Measurements from ENCODE around the gene ZNF541.

The ZNF541 gene

GRCh38 chr19:47540748-47541147 lies 32.2 kb downstream of the ZNF541 start:
- DNase-seq, result no peak

DNA sequence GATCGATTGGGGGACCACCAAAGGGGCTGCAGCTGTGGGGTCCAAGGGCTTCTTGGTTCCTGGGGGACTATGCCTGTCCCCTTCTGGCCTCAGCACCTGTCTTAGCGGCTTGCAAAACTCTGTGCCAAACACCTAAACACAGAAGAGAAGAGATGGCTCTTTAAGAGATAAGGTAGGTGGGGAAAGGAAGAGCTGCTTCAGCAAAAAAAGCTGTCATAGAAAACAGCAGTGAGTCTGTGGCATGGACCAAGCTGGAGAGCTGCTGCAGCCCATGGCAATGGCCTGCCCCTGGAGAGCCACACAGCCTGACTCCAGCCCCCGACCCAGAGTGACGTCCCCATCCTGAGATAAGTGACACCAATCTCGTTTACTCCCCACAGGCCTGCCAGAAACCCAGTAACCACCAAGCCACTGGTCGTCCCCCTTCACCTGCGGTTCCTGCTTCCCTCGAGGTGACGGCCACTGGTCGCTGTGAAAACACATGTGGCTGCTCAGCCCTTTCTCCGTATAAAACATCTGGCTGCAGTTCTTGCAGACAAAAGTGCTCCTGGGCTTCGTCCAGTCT lies 33.1 kb downstream of the ZNF541 start:
- no peak for DNase-seq

DNA sequence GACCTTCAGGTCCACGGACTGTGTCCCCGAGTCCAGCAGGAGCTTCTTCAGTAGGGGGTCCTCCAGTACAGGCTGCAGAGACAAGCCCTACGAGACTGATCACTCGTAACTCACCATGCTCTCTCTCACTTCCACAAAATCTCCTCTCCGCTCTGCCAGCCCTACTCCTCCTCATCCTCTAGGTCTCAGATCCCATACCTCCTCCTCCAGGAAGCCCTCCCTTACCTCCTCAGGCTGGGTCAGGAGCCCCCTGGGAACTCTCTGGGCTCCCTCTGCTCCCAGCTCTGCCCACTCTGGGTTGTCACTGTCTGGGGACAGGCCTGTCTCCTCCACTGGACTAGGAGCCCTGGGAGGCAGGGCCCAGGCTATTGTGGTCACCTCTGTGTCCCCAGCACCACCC lies 34.1 kb downstream of the ZNF541 start:
- no peak for DNase-seq

DNA sequence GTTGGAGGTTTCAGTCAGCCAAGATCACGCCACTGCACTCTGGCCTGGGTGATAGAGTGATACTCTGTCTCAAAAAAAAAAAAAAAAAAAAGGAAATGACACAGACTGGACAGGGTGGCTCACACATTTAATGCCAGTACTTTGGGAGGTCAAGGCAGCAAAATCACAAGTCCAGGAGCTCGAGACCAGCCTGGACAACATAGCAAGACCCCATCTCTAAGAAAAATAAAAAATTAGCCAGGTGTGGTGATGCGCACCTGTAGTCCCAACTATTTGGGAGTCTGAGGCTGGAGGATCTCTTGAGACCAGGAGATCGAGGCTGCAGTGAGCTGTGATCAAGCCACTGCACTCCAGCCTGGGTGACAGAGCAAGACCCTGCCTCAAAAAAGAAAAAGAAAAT lies 35.5 kb downstream of the ZNF541 start:
- no peak for DNase-seq

- no peak for DNase-seq
These were observed 38.3 kb downstream of the ZNF541 start for GRCh38 chr19:47534628-47535027.

DNA sequence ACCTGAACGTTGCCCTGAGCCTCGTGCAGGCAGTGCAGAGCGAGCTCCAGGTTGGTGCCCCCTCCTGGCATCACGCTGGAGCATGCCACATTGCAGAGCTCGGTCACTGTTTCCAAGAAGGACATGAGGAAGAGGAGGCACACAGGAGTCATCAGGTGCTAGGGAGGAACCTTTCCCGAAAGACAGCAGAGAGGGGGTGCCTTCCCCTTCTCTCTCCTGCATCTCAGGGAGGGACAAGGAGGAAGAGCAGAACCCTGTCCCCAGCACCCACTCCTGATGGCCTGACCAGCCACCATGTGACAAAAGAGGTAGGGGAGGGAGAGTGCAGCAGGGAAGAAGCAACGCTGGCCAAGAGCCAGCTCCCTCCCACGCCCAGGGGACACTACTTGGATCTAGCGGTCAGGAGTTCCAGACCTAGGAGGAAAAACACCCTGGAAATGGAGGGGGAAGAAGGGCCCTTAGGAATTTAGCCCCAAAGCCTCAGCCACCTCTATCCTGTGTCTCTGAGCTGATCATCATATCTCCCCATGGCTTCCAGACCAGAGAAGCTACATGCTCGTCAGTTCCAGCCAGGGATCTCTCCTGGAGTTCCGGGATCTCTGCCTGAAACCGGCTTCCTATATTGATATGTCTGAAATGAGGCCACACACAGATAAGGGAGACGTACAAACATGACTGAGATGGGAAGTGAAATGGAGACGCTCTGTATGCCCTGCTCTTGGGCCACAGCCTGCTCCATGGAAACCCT lies 41.1 kb downstream of the ZNF541 start:
- DNase-seq, result no peak

DNA sequence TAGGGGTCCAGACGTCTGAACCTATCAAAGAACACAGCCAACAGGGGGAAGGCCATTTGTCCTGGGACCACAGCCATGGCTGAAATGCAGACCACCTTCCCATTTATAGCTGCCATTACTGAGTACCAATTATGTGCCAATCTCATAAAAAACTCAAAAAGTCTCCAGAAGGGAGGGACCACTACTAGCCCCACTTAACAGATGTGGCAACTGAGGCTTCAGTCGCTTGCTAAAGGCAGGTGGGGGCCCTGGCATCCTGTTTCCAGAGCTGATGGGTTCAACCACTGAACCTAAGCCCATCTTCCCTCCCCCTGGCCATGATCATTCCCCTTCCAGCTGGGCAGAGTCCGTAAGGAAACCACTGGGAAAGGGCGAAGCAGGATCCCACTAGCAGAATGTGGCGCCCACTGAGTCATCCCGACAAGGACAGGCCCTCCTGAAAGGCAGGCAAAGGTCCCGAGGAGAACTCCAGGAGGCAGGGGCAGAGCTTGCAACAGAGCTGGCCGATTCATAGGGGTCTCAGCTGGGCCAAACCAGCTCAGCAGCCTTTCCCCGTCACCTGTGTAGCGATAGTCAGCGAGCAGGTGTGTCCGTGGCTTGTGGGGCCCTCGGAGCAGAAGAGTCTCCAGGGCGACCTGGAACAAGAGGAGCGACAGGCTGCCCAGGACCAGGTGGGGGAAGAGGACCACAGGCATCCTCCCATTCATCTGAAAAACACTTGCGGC lies 43.8 kb downstream of the ZNF541 start:
- DNase-seq, result no peak

DNA sequence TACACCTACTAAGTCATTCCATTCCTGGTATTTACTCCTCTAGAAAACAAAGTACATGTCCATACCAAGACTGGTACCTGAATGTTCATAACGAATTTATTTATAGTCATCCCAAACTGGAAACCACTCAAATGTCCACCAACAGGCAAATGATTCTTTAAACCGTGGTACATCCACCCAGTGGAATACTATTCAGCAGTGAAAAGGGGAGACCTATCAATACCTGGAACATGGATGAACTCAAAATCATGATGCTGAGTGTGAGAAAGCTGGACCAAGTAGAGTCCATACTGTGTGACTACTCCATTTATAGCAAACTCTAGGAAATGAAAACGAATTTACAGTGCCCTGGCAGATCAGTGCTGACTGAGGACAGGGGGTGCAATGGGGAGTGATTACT lies 46.1 kb downstream of the ZNF541 start:
- no peak for DNase-seq

DNA sequence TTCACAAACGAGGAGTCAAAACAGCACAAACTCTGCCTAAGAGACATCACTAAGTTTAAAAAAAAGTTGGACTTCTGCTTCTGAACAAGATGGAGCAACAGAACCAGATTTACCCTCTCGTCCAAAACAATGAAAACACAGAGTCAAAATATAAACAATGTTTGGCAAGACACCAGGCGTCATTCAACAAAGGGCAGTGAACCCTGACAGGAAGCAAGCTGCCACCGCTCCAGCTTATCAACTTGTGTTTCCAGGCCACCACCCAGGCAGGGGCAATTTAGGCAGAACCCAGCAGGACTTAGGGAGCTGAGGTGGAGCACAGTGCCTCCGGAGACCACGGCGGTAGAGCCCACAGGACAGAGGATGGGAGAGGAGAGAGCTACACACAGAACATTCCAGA lies 49.5 kb downstream of the ZNF541 start:
- no peak for DNase-seq
